Activated naive CD4-positive, alpha-beta T cell treated with anti-CD3 and anti-CD28 coated beads, Interleukin-2, amount 50 U/mL, for 24 hours (primary cell): ENCODE results near the gene HHIP.

Source experiments
- H3K27ac Mint-ChIP-seq: one replicate; pipeline ENCODE4 v1.8.0; 2021; ENCODE audit warnings: mild to moderate bottlenecking, mixed read lengths
- H3K27me3 Mint-ChIP-seq: one replicate; pipeline ENCODE4 v1.8.0; 2021; ENCODE audit warnings: mixed read lengths
- H3K36me3 Mint-ChIP-seq: one replicate; pipeline ENCODE4 v1.8.0; 2021; ENCODE audit warnings: mixed read lengths
- H3K4me1 Mint-ChIP-seq: one replicate; pipeline ENCODE4 v1.8.0; 2021; ENCODE audit warnings: mixed read lengths
- H3K4me3 Mint-ChIP-seq: one replicate; pipeline ENCODE4 v1.8.0; 2021; ENCODE audit warnings: mild to moderate bottlenecking, mixed read lengths
- H3K9me3 Mint-ChIP-seq: one replicate; pipeline ENCODE4 v1.8.0; 2021; ENCODE audit warnings: mixed read lengths

Gene HHIP

GRCh38 chr4:144683516-144683915, 37.6 kb downstream of the HHIP start:
- H3K9me3 Mint-ChIP-seq, result no peaks in the 10 kb centered on the region
- no peaks in the 10 kb centered on the region for H3K4me1 Mint-ChIP-seq
- no peak overlapping the region for H3K27ac Mint-ChIP-seq
- H3K4me3 Mint-ChIP-seq, result no peak overlapping the region
- no peaks in the 10 kb centered on the region for H3K36me3 Mint-ChIP-seq
- H3K27me3 Mint-ChIP-seq, result no peaks in the 10 kb centered on the region

- Mint-ChIP-seq H3K9me3 (no peaks in the 10 kb centered on the region), H3K36me3 (no peaks in the 10 kb centered on the region), H3K27me3 (no peaks in the 10 kb centered on the region), H3K4me1 (no peaks in the 10 kb centered on the region), H3K27ac (no peak overlapping the region), H3K4me3 (no peak overlapping the region)
Measured at GRCh38 chr4:144685911-144686310, 40.0 kb downstream of the HHIP start.

DNA sequence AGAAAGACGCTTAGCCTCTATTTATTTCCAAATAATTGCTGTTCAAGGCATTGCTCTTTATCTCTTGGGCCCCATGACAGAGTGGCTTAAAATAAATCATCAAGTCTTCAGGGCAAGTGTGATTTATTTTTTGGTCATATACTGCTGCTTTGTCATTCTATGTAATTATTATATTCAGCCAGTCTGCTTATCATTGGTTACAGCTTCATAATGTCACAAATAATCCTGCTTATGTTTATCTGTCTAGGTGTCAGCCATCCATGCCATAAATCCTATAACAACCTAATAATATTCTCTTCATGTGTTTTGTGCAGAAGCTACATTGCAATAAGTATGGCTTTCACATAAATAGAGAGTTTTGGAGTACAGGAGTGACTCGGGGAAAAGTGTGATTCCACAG, 41.0 kb downstream of the HHIP start:
- Mint-ChIP-seq H3K4me1 (no peaks in the 10 kb centered on the region), H3K27me3 (no peaks in the 10 kb centered on the region), H3K9me3 (no peaks in the 10 kb centered on the region), H3K4me3 (no peak overlapping the region), H3K36me3 (no peaks in the 10 kb centered on the region), H3K27ac (no peak overlapping the region)

DNA sequence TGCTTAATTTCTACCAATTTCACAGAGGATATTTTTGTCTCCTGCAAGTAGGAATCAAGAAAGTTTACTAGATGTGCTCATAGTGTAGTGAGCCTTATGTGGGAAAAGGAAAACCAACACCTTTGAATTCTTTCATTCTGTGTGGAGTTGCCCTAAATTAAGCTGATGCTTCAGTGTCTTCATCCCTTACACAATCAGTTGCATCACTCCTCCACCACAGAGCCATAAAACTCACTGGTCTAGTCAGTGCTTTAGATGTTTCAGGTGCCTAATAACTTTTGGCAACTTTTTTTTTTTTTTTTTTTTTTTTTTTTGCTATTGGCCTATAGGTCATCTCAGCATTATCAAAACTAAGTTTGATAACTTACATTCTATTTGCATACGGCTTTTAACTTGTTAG, 41.5 kb downstream of the HHIP start:
- Mint-ChIP-seq H3K36me3 (no peaks in the 10 kb centered on the region), H3K27ac (no peak overlapping the region), H3K27me3 (no peaks in the 10 kb centered on the region), H3K4me3 (no peak overlapping the region), H3K4me1 (no peaks in the 10 kb centered on the region), H3K9me3 (no peaks in the 10 kb centered on the region)

- Mint-ChIP-seq H3K9me3 (no peaks in the 10 kb centered on the region), H3K4me3 (no peak overlapping the region), H3K36me3 (no peaks in the 10 kb centered on the region), H3K27ac (no peak overlapping the region), H3K27me3 (no peaks in the 10 kb centered on the region), H3K4me1 (no peaks in the 10 kb centered on the region)
Measured at GRCh38 chr4:144688035-144688569, 42.1 kb downstream of the HHIP start.

- Mint-ChIP-seq H3K9me3 (no peaks in the 10 kb centered on the region), H3K4me3 (no peak overlapping the region), H3K4me1 (no peaks in the 10 kb centered on the region), H3K27me3 (no peaks in the 10 kb centered on the region), H3K36me3 (no peaks in the 10 kb centered on the region), H3K27ac (no peak overlapping the region)
Measured at GRCh38 chr4:144689125-144689524, 43.2 kb downstream of the HHIP start.

GRCh38 chr4:144695721-144696120, 49.8 kb downstream of the HHIP start:
- H3K27ac Mint-ChIP-seq, result no peak overlapping the region
- H3K4me3 Mint-ChIP-seq, result no peak overlapping the region
- H3K36me3 Mint-ChIP-seq, result no peaks in the 10 kb centered on the region
- peaks cover 1% of the 10 kb centered on the region for H3K27me3 Mint-ChIP-seq
- no peaks in the 10 kb centered on the region for H3K9me3 Mint-ChIP-seq
- H3K4me1 Mint-ChIP-seq, result no peaks in the 10 kb centered on the region

DNA sequence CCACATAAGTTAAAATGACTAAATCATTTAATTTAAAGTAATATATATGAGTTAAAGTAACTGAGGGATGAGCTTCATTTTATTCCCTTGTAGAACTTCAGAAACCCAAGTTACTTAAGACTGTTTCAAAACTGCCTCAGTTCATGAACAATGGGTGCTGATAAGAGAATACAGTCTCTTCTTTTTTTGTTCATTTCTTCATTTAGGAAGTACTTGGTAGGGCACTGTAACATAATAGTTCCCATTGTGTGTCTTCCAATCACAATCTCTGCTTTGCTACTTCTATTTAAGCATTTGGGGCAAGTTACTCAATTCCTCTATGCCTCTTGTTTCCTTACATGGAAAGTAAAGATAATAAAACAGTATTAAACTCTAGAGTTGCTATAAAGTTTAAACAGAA, 50.4 kb downstream of the HHIP start:
- Mint-ChIP-seq H3K27me3 (peaks cover 1% of the 10 kb centered on the region), H3K9me3 (no peaks in the 10 kb centered on the region), H3K4me1 (no peaks in the 10 kb centered on the region), H3K36me3 (no peaks in the 10 kb centered on the region), H3K4me3 (no peak overlapping the region), H3K27ac (no peak overlapping the region)

GRCh38 chr4:144699565-144699964, 53.6 kb downstream of the HHIP start:
- H3K27me3 Mint-ChIP-seq, result peaks cover 1% of the 10 kb centered on the region
- H3K9me3 Mint-ChIP-seq, result no peaks in the 10 kb centered on the region
- no peak overlapping the region for H3K27ac Mint-ChIP-seq
- no peaks in the 10 kb centered on the region for H3K36me3 Mint-ChIP-seq
- H3K4me3 Mint-ChIP-seq, result no peak overlapping the region
- no peaks in the 10 kb centered on the region for H3K4me1 Mint-ChIP-seq

- no peaks in the 10 kb centered on the region for H3K9me3 Mint-ChIP-seq
- H3K27me3 Mint-ChIP-seq, result peaks cover 1% of the 10 kb centered on the region
- no peak overlapping the region for H3K27ac Mint-ChIP-seq
Measured at GRCh38 chr4:144701683-144702233, 55.8 kb downstream of the HHIP start.

DNA sequence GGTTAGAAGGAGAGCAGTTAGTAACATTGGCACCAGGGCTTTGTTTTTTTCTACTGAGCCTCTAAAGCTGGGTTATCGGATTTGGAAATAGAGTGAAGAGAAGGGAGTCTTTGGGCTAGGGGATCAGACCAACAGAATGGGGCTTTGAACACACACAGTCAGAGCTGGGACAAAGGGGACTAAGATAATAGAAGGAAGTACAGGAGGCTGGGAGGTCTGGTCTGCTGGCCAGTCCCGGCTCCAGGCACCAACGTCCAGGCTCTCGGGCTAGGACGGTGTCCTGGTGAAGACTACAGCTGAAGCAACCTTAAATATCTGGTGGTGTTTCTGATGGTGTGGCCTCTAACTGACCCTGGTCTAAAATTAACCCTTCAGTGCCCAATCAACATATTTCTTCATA, 57.5 kb downstream of the HHIP start:
- no peaks in the 10 kb centered on the region for H3K9me3 Mint-ChIP-seq
- H3K27ac Mint-ChIP-seq, result no peak overlapping the region
- H3K4me3 Mint-ChIP-seq, result no peak overlapping the region
- no peaks in the 10 kb centered on the region for H3K4me1 Mint-ChIP-seq
- no peaks in the 10 kb centered on the region for H3K36me3 Mint-ChIP-seq
- H3K27me3 Mint-ChIP-seq, result no peaks in the 10 kb centered on the region

More at GRCh38 chr4:144701683-144702233, 55.8 kb downstream of the HHIP start:
- no peaks in the 10 kb centered on the region for H3K36me3 Mint-ChIP-seq
- no peak overlapping the region for H3K4me3 Mint-ChIP-seq
- no peaks in the 10 kb centered on the region for H3K4me1 Mint-ChIP-seq

- H3K4me3 Mint-ChIP-seq, result no peak overlapping the region
- no peaks in the 10 kb centered on the region for H3K36me3 Mint-ChIP-seq
- H3K27ac Mint-ChIP-seq, result no peak overlapping the region
- H3K27me3 Mint-ChIP-seq, result no peaks in the 10 kb centered on the region
- no peaks in the 10 kb centered on the region for H3K4me1 Mint-ChIP-seq
- no peaks in the 10 kb centered on the region for H3K9me3 Mint-ChIP-seq
Measured at GRCh38 chr4:144705601-144706590, 59.9 kb downstream of the HHIP start.

GRCh38 chr4:144709159-144709558, 63.2 kb downstream of the HHIP start:
- Mint-ChIP-seq H3K36me3 (no peaks in the 10 kb centered on the region), H3K9me3 (no peaks in the 10 kb centered on the region), H3K27ac (no peak overlapping the region), H3K4me3 (no peak overlapping the region), H3K4me1 (no peaks in the 10 kb centered on the region), H3K27me3 (no peaks in the 10 kb centered on the region)

- H3K27ac Mint-ChIP-seq, result no peak overlapping the region
- H3K36me3 Mint-ChIP-seq, result no peaks in the 10 kb centered on the region
- H3K4me3 Mint-ChIP-seq, result no peak overlapping the region
- no peaks in the 10 kb centered on the region for H3K4me1 Mint-ChIP-seq
- no peaks in the 10 kb centered on the region for H3K27me3 Mint-ChIP-seq
- no peaks in the 10 kb centered on the region for H3K9me3 Mint-ChIP-seq
Measured at GRCh38 chr4:144709793-144710525, 64.0 kb downstream of the HHIP start.

DNA sequence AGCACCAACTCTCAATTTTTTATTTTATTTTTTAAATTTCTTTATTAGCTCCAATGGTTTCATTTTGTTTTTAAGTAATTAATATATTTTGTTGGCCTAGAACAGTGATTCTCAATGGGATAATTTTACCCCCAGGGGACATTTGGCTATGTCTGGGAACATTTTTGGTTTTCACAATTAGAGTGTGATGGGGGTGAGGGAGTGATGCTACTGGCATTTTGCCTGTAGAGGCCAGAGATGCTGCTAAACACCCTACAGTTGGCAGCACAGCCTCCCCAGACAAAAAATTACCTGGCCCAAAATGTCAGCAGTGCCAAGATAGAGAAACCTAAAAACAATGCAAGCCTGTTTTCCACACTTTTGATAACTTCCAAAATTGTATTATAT, 64.6 kb downstream of the HHIP start:
- Mint-ChIP-seq H3K27me3 (no peaks in the 10 kb centered on the region), H3K36me3 (no peaks in the 10 kb centered on the region), H3K4me1 (no peaks in the 10 kb centered on the region), H3K9me3 (no peaks in the 10 kb centered on the region), H3K27ac (no peak overlapping the region), H3K4me3 (no peak overlapping the region)
